Smooth muscle cell of the brain vasculature (primary cell): ENCODE measurements around the gene FOS.

Source experiments
- DNase-seq: peaks from one replicate; pipeline ENCODE4 v3.0.0-alpha.2; 2012; ENCODE audit warnings: low read depth, low spot score

FOS gene

GRCh38 chr14:75318353-75318752, 39.7 kb downstream of the FOS start:
- DNase-seq = no peak

- DNase-seq = no peak
These were observed 40.4 kb downstream of the FOS start for GRCh38 chr14:75319021-75319420.

- no peak for DNase-seq
These were observed 41.6 kb downstream of the FOS start for GRCh38 chr14:75320196-75320595.

GRCh38 chr14:75322746-75323145, 44.1 kb downstream of the FOS start:
- DNase-seq = no peak

- no peak for DNase-seq
These were observed 44.9 kb downstream of the FOS start for GRCh38 chr14:75323571-75323970.

GRCh38 chr14:75328558-75329155, 50.0 kb downstream of the FOS start:
- DNase-seq = no peak

- no peak for DNase-seq
These were observed 50.7 kb downstream of the FOS start for GRCh38 chr14:75329369-75329768.

- no peak for DNase-seq
These were observed 52.8 kb downstream of the FOS start for GRCh38 chr14:75331471-75331870.
